MCF 10A (cell line): ENCODE measurements around the gene USP28. TPM values are rescaled to one million over a fixed set of nuclear protein-coding genes. Genes with fewer than 3 reads are reported as not detected.

ENCODE experiments used
- BruUV-seq: library from RNA; stranded (reverse); fragments of 400-500 nt; replicated peaks from 2 replicates; lab custom pipeline; 2021; lab: Mats Ljungman, UMichigan
- CTCF ChIA-PET: fragments of 300-600 bp; sonication (Branson Sonifier 250); formaldehyde crosslinking; extraction: SDS; loops from one replicate; lab custom pipeline; 2021; ENCODE audit warnings: antibody characterized with exemption, inconsistent platforms; lab: Yijun Ruan, JAX
- POLR2A ChIA-PET: fragments of 300-600, 350-650 bp; sonication (Branson Sonifier 250); formaldehyde crosslinking; extraction: SDS; loops from one replicate; lab custom pipeline; 2020; ENCODE audit warnings: antibody characterized with exemption, inconsistent platforms; lab: Yijun Ruan, JAX
- DNase-seq: peaks from one replicate; pipeline ENCODE4 v3.0.0-alpha.2; 2018; ENCODE audit not compliant: unreplicated experiment
- H3K27ac Mint-ChIP-seq: one replicate; pipeline ENCODE4 v1.8.0; 2022; ENCODE audit warnings: mild to moderate bottlenecking, low read depth, mixed read lengths; ENCODE audit not compliant: unreplicated experiment
- H3K27me3 Mint-ChIP-seq: one replicate; pipeline ENCODE4 v1.8.0; 2022; ENCODE audit warnings: mixed read lengths; ENCODE audit not compliant: insufficient read depth, unreplicated experiment
- H3K36me3 Mint-ChIP-seq: one replicate; pipeline ENCODE4 v1.8.0; 2022; ENCODE audit warnings: mild to moderate bottlenecking, moderate library complexity, mixed read lengths; ENCODE audit not compliant: insufficient read depth, unreplicated experiment
- H3K4me1 Mint-ChIP-seq: one replicate; pipeline ENCODE4 v1.8.0; 2022; ENCODE audit warnings: mixed read lengths; ENCODE audit not compliant: insufficient read depth, unreplicated experiment
- H3K4me3 Mint-ChIP-seq: one replicate; pipeline ENCODE4 v1.8.0; 2022; ENCODE audit warnings: mild to moderate bottlenecking, moderate library complexity, mixed read lengths; ENCODE audit not compliant: unreplicated experiment
- H3K9me3 Mint-ChIP-seq: one replicate; pipeline ENCODE4 v1.8.0; 2022; ENCODE audit warnings: mixed read lengths; ENCODE audit not compliant: unreplicated experiment
- intact Hi-C: fragments of 100-400 bp; cut with micrococcal nuclease; formaldehyde crosslinking; loops from 2 replicates; pipeline ENCODE4 v1.14.1; 2022
- total RNA-seq: library from RNA; stranded (reverse); gene quantifications from 2 replicates; pipeline ENCODE4 v1.2.3, GENCODE V29; 2022
- TF ChIP-seq, protein P1 (sequence below): fragments of 200-600 bp; IDR thresholded peaks from one replicate; pipeline ENCODE4 v1.8.0; 2022; ENCODE audit warnings: antibody characterized with exemption, mild to moderate bottlenecking; ENCODE audit not compliant: unreplicated experiment

USP28 gene
- total RNA-seq, 1 experiment from 2014 or later: 17.2 TPM

GRCh38 chr11:113877670-113878055 is 2.3 kb upstream of the USP28 start:
- H3K27ac Mint-ChIP-seq: no peak overlapping the region
- H3K4me1 Mint-ChIP-seq: peaks cover 16% of the 10 kb centered on the region
- no TSS peak for BruUV-seq
- H3K36me3 Mint-ChIP-seq: peaks cover 11% of the 10 kb centered on the region
- no peak for DNase-seq
- no peak overlapping the region for H3K4me3 Mint-ChIP-seq
- no peaks in the 10 kb centered on the region for H3K27me3 Mint-ChIP-seq
- ChIA-PET POLR2A (no interaction called here), CTCF (interaction anchor here (1.2 kb wide), 1 partner anchor 18 kb away, joined by 5 read pairs; no protein-coding TSS in a partner anchor)
- TF ChIP-seq, protein P1, sequence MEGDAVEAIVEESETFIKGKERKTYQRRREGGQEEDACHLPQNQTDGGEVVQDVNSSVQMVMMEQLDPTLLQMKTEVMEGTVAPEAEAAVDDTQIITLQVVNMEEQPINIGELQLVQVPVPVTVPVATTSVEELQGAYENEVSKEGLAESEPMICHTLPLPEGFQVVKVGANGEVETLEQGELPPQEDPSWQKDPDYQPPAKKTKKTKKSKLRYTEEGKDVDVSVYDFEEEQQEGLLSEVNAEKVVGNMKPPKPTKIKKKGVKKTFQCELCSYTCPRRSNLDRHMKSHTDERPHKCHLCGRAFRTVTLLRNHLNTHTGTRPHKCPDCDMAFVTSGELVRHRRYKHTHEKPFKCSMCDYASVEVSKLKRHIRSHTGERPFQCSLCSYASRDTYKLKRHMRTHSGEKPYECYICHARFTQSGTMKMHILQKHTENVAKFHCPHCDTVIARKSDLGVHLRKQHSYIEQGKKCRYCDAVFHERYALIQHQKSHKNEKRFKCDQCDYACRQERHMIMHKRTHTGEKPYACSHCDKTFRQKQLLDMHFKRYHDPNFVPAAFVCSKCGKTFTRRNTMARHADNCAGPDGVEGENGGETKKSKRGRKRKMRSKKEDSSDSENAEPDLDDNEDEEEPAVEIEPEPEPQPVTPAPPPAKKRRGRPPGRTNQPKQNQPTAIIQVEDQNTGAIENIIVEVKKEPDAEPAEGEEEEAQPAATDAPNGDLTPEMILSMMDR: no peak
- no peaks in the 10 kb centered on the region for H3K9me3 Mint-ChIP-seq
- intact Hi-C loops: no loop called here

DNA sequence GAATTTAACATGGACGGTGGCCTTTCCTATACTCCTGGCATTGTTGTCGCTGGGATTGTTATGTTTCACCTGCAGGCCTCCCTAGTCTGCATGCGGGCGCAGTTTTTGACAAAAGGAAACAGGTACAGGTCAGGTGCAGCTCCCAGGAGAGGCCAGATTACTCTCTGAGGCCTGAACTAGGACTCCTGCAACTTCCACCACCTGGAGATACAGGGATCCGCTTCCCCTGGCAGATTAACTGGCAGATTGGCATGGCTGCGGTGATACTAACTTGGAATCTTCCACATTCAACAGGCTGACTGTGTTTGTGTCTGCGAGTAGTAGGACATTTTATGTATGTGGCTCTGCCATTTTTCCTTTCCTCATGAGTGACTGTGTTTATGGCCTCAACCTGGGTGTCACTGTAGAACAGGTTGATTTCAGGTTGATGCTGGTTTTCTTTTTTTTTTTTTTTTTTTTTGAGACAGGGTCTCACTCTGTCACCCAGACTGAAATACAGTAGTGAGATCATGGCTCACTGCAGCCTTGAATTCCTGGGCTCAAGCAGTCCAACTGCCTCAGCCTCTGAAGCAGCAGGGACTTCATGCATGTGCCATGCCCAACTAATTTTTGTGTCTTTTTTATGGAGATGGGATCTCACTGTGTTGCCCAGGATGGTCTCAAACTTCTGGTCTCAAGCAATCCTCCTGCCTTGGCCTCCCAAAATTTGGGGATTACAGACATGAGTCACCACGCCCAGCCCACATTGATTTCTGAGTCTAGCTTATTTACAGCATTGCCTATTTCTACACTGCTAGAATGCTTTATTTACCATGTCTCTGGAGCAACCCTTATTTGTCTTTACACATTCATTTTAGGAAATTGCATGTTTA is 1.7 kb upstream of the USP28 start:
- H3K27me3 Mint-ChIP-seq: no peaks in the 10 kb centered on the region
- no peak overlapping the region for H3K27ac Mint-ChIP-seq
- intact Hi-C loops: no loop called here
- H3K9me3 Mint-ChIP-seq: no peaks in the 10 kb centered on the region
- peaks cover 11% of the 10 kb centered on the region for H3K36me3 Mint-ChIP-seq
- H3K4me3 Mint-ChIP-seq: peak overlapping the region; percentile 80
- H3K4me1 Mint-ChIP-seq: peaks cover 14% of the 10 kb centered on the region
- DNase-seq: no peak
- CTCF ChIA-PET: interaction anchor here (1.2 kb wide), 1 partner anchor 19 kb away, joined by 5 read pairs; no protein-coding TSS in a partner anchor
- TF ChIP-seq, protein P1: no peak
- no TSS peak for BruUV-seq
- POLR2A ChIA-PET: interaction anchor here (0.6 to 3.8 kb wide), 3 partner anchors 8 to 18 kb away, joined by 3 to 16 read pairs (median 3); no protein-coding TSS in a partner anchor

GRCh38 chr11:113876074-113876797 is 864 bp upstream of the USP28 start:
- DNase-seq: no peak
- intact Hi-C loops: no loop called here
- TF ChIP-seq, protein P1: no peak
- H3K4me3 Mint-ChIP-seq: peak overlapping the region; percentile 80
- ChIA-PET POLR2A (interaction anchor here (0.6 to 3.8 kb wide), 8 partner anchors 8 to 303 kb away, joined by 3 to 16 read pairs (median 4); no protein-coding TSS in a partner anchor), CTCF (interaction anchor here (1.2 kb wide), 1 partner anchor 20 kb away, joined by 8 read pairs; no protein-coding TSS in a partner anchor)
- peak overlapping the region; percentile 92 for H3K27ac Mint-ChIP-seq
- no peaks in the 10 kb centered on the region for H3K27me3 Mint-ChIP-seq
- no peaks in the 10 kb centered on the region for H3K9me3 Mint-ChIP-seq
- peaks cover 11% of the 10 kb centered on the region for H3K36me3 Mint-ChIP-seq
- H3K4me1 Mint-ChIP-seq: peaks cover 15% of the 10 kb centered on the region
- TSS peak; percentile 89 for BruUV-seq
